H1 (cell line): ENCODE results near the gene HS1BP3. TPM values are rescaled to one million over a fixed set of nuclear protein-coding genes. Genes with fewer than 3 reads are reported as not detected.

Experiments used
- CTCF ChIA-PET: fragments of 300-600 bp; sonication (Branson Sonifier 250); formaldehyde crosslinking; loops from one replicate; lab custom pipeline; 2021; ENCODE audit not compliant: partially characterized antibody; lab: Charles Lee
- POLR2A ChIA-PET: fragments of 300-600 bp; sonication (Branson Sonifier 250); formaldehyde crosslinking; loops from one replicate; lab custom pipeline; 2021; ENCODE audit warnings: inconsistent platforms; ENCODE audit not compliant: partially characterized antibody; lab: Charles Lee
- DNase-seq, 2 experiments: peaks; one replicate each; pipeline versions ENCODE4 v3.0.0 to v3.0.0-alpha.2; 2010 to 2022; ENCODE audit warnings: low spot score in 2 of 2, low read depth in 1 of 2, mixed read lengths in 1 of 2
- FAIRE-seq: peaks from 2 replicates; lab custom pipeline; 2011; peaks lifted over from hg19 to GRCh38; lab: Jason Lieb, UNC
- H2AFZ ChIP-seq: 2 replicates; pipeline ENCODE4 v1.8.1; 2012; ENCODE audit warnings: low read length, inconsistent platforms
- H2AK5ac ChIP-seq: 2 replicates; pipeline ENCODE4 v1.6.1; 2013; ENCODE audit warnings: low read depth, low read length
- H2BK120ac ChIP-seq: replicated peaks from 2 replicates; pipeline ENCODE3; 2013; ENCODE audit warnings: low read depth, low read length, inconsistent platforms
- H2BK12ac ChIP-seq: 2 replicates; pipeline ENCODE4 v1.6.1; 2013; ENCODE audit warnings: low read depth, low read length
- H2BK15ac ChIP-seq: 2 replicates; pipeline ENCODE4 v1.6.1; 2013; ENCODE audit warnings: low read length
- H2BK20ac ChIP-seq: 2 replicates; pipeline ENCODE4 v1.6.1; 2013; ENCODE audit warnings: low read length
- H2BK5ac ChIP-seq: 2 replicates; pipeline ENCODE4 v1.6.1; 2013; ENCODE audit warnings: low read depth, low read length
- H3K14ac ChIP-seq: 2 replicates; pipeline ENCODE4 v1.6.1; 2013; ENCODE audit warnings: inconsistent platforms; ENCODE audit not compliant: insufficient read length
- H3K18ac ChIP-seq: 2 replicates; pipeline ENCODE4 v1.6.1; 2013; ENCODE audit warnings: low read length; ENCODE audit errors: extremely low read depth
- H3K23ac ChIP-seq: 2 replicates; pipeline ENCODE4 v1.6.1; 2013; ENCODE audit warnings: inconsistent platforms; ENCODE audit not compliant: insufficient read length
- H3K23me2 ChIP-seq: 2 replicates; pipeline ENCODE4 v1.6.1; 2013; ENCODE audit warnings: low read depth, low read length
- H3K27ac ChIP-seq: 2 replicates; pipeline ENCODE4 v1.6.1; 2011; ENCODE audit warnings: low read depth, low read length, inconsistent platforms
- H3K27me3 ChIP-seq, 4 experiments: replicated peaks in 1 of 4; 1 replicate in 1 of 4; 2 replicates in 3 of 4; pipeline versions ENCODE4 v1.6.1 to v1.8.1; 2011 to 2013; ENCODE audit warnings: low read length in 3 of 4, mild to moderate bottlenecking in 3 of 4, inconsistent platforms in 2 of 4, mixed read lengths in 2 of 4, moderate library complexity in 1 of 4; ENCODE audit not compliant: control insufficient read depth in 3 of 4, insufficient read depth in 3 of 4; ENCODE audit errors: extremely low read depth in 1 of 4
- H3K36me3 ChIP-seq, 4 experiments: 2 replicates each; pipeline versions ENCODE4 v1.6.1 to v1.8.1; 2011 to 2013; ENCODE audit warnings: mild to moderate bottlenecking in 4 of 4, low read length in 3 of 4, moderate library complexity in 2 of 4, control low read depth in 1 of 4, inconsistent platforms in 1 of 4; ENCODE audit not compliant: insufficient read depth in 4 of 4, control insufficient read depth in 2 of 4
- H3K4ac ChIP-seq: replicated peaks from 2 replicates; pipeline ENCODE3; 2013; ENCODE audit warnings: low read length, low read depth, mixed read lengths, inconsistent platforms; ENCODE audit not compliant: insufficient read length
- H3K4me1 ChIP-seq, 4 experiments: replicated peaks in 1 of 4; 1 replicate in 1 of 4; 2 replicates in 3 of 4; pipeline versions ENCODE4 v1.6.1 to v1.8.1; 2011 to 2013; ENCODE audit warnings: low read length in 3 of 4, inconsistent platforms in 2 of 4, mixed read lengths in 1 of 4; ENCODE audit not compliant: insufficient read depth in 4 of 4, control insufficient read depth in 3 of 4
- H3K4me2 ChIP-seq, 2 experiments: 2 replicates each; pipeline versions ENCODE4 v1.6.1 to v1.8.1; 2011 to 2013; ENCODE audit warnings: low read depth in 2 of 2, low read length in 2 of 2, control low read depth in 1 of 2, inconsistent platforms in 1 of 2, mild to moderate bottlenecking in 1 of 2; ENCODE audit not compliant: insufficient read depth in 1 of 2
- H3K4me3 ChIP-seq, 4 experiments: fragments of 200-600, 300-600 bp in 1 of 4; sonication (generic), shearing (Covaris generic), sonication (Bioruptor Twin) in 1 of 4; 2 replicates each; pipeline versions ENCODE4 v1.5.1 to v1.8.1; 2011 to 2016; ENCODE audit warnings: low read length in 4 of 4, low read depth in 3 of 4, control low read depth in 2 of 4, inconsistent platforms in 2 of 4, mild to moderate bottlenecking in 2 of 4, mixed read lengths in 1 of 4, moderate library complexity in 1 of 4; ENCODE audit not compliant: insufficient read depth in 2 of 4; ENCODE audit errors: extremely low read depth in 1 of 4
- H3K56ac ChIP-seq: replicated peaks from 2 replicates; pipeline ENCODE3; 2013; ENCODE audit warnings: low read depth, mild to moderate bottlenecking, mixed read lengths, low read length, inconsistent platforms; ENCODE audit not compliant: insufficient read length
- H3K79me1 ChIP-seq: 2 replicates; pipeline ENCODE4 v1.6.1; 2013; ENCODE audit warnings: low read depth, low read length, control low read depth
- H3K79me2 ChIP-seq, 2 experiments: 2 replicates each; pipeline versions ENCODE4 v1.6.1 to v1.8.1; 2012 to 2013; ENCODE audit warnings: low read length in 2 of 2, mild to moderate bottlenecking in 2 of 2, inconsistent platforms in 1 of 2; ENCODE audit not compliant: insufficient read depth in 2 of 2, control insufficient read depth in 1 of 2
- H3K9ac ChIP-seq, 4 experiments: replicated peaks in 1 of 4; 1 replicate in 1 of 4; 2 replicates in 3 of 4; pipeline versions ENCODE4 v1.6.1 to v1.8.1; 2011 to 2013; ENCODE audit warnings: low read depth in 3 of 4, low read length in 3 of 4, control low read depth in 2 of 4, mild to moderate bottlenecking in 2 of 4, moderate library complexity in 2 of 4, inconsistent platforms in 1 of 4; ENCODE audit errors: extremely low read depth in 1 of 4
- H3K9me3 ChIP-seq, 2 experiments: 2 replicates each; pipeline versions ENCODE4 v1.6.1 to v1.8.1; 2012 to 2013; ENCODE audit warnings: mild to moderate bottlenecking in 2 of 2, moderate library complexity in 2 of 2, control low read depth in 1 of 2, inconsistent platforms in 1 of 2, low read depth in 1 of 2, low read length in 1 of 2, mixed read lengths in 1 of 2; ENCODE audit not compliant: insufficient read depth in 2 of 2
- H4K20me1 ChIP-seq, 2 experiments: replicated peaks in 1 of 2; 2 replicates each; pipeline versions ENCODE3 to v1.8.1; 2011 to 2013; ENCODE audit warnings: inconsistent platforms in 2 of 2, low read length in 2 of 2, mild to moderate bottlenecking in 1 of 2; ENCODE audit not compliant: insufficient read depth in 2 of 2, control insufficient read depth in 1 of 2
- H4K5ac ChIP-seq: 2 replicates; pipeline ENCODE4 v1.6.1; 2013; ENCODE audit warnings: low read length, low read depth, mixed read lengths, inconsistent platforms; ENCODE audit not compliant: insufficient read length
- H4K8ac ChIP-seq: 2 replicates; pipeline ENCODE4 v1.8.0; 2013; ENCODE audit warnings: mild to moderate bottlenecking, moderate library complexity, low read length, inconsistent platforms; ENCODE audit not compliant: insufficient read depth; ENCODE audit errors: extremely low read depth
- H4K91ac ChIP-seq: replicated peaks from 2 replicates; pipeline ENCODE3; 2013; ENCODE audit warnings: low read length, mixed read lengths, inconsistent platforms; ENCODE audit not compliant: insufficient read length
- CREB1 ChIP-seq: IDR thresholded peaks from 2 replicates; pipeline ENCODE4 v1.6.1; 2012; ENCODE audit warnings: inconsistent platforms
- EZH2 ChIP-seq: fragments of 200-600 bp; sonication (generic); IDR thresholded peaks from 2 replicates; pipeline ENCODE4 v1.7.1; 2012; ENCODE audit warnings: low read depth, mild to moderate bottlenecking, moderate library complexity, low read length, inconsistent platforms; ENCODE audit not compliant: severe bottlenecking
- GABPA ChIP-seq: IDR thresholded peaks from 2 replicates; pipeline ENCODE4 v1.6.1; 2011; ENCODE audit warnings: mild to moderate bottlenecking, low read length, moderate library complexity, borderline replicate concordance; ENCODE audit not compliant: insufficient read depth
- RNF2 ChIP-seq: fragments of 200-900, 300-1000 bp; sonication (generic); IDR thresholded peaks from 2 replicates; pipeline ENCODE4 v1.7.1; 2016; ENCODE audit warnings: borderline replicate concordance, low read depth, mild to moderate bottlenecking, antibody characterized with exemption, low read length; ENCODE audit not compliant: poor library complexity, severe bottlenecking; ENCODE audit errors: missing control alignments
- SP2 ChIP-seq: IDR thresholded peaks from 2 replicates; pipeline ENCODE4 v1.6.1; 2012; ENCODE audit warnings: mild to moderate bottlenecking, low read length, inconsistent platforms
- SUZ12 ChIP-seq: fragments of 200-600 bp; sonication (generic); IDR thresholded peaks from 2 replicates; pipeline ENCODE4 v1.6.1; 2012; ENCODE audit warnings: mild to moderate bottlenecking, inconsistent platforms, low read length, moderate library complexity, mixed read lengths
- ZNF274 ChIP-seq: IDR thresholded peaks from 2 replicates; pipeline ENCODE4 v1.7.0; 2012; ENCODE audit warnings: low read length, borderline replicate concordance; ENCODE audit errors: extremely low read depth
- WGBS, 2 experiments: shearing (Covaris generic) in 1 of 2; methylation state at CpG; one replicate each; pipeline versions ENCODE4 v1.1.6 to v1.1.7; 2013 to 2015; ENCODE audit warnings: low lambda C conversion rate in 2 of 2, mixed read lengths in 2 of 2, inconsistent platforms in 1 of 2, low coverage in 1 of 2, missing lambda C conversion rate in 1 of 2; ENCODE audit not compliant: insufficient replicate concordance in 2 of 2, insufficient coverage in 1 of 2, insufficient read length in 1 of 2; ENCODE audit errors: extremely low coverage in 1 of 2, missing lambda C conversion rate in 1 of 2; 5-methylcytosine and 5-hydroxymethylcytosine counted together
- polyA plus RNA-seq, 7 experiments: library from polyadenylated mRNA; depleted of rRNA in 3 of 7; stranded (reverse) in 5 of 7; unstranded in 2 of 7; fragments of >200 nt in 5 of 7; fragments of 200-250 nt in 2 of 7; gene quantifications; 1 replicate in 5 of 7; 2 replicates in 1 of 7; 4 replicates in 1 of 7; pipeline versions ENCODE4 v1.2.1 to v1.2.3, GENCODE V29; 2011 to 2013; ENCODE audit warnings: missing spikeins in 2 of 7, mixed read lengths in 2 of 7
- total RNA-seq: library from RNA; stranded (reverse); fragmentation: NEBNext Ultra II Directional; extraction: Animal tissue kit (Norgen Biotek cat#: 25700); gene quantifications from 2 replicates; pipeline ENCODE4 v1.2.1, GENCODE V29; 2021

Gene HS1BP3
- total and polyA plus RNA-seq, 2 of the 8 experiments (the other 6 are each of a cell fraction or from before 2014, with no cell fraction given), result 11.1 to 11.3 TPM

GRCh38 chr2:20669562-20670314 lies 18.8 kb upstream of the HS1BP3 start:
- Histone ChIP-seq H4K8ac (peak overlapping the region; percentile 32; the same call in 1 of the 2 replicates), H2AFZ (no peak overlapping the region), H2BK12ac (no peak overlapping the region), H3K4ac (no peak overlapping the region), H3K79me2 (no peaks in the 10 kb centered on the region), H3K36me3 (peaks cover 0 to 5% (median 0%) of the 10 kb centered on the region in 4 experiments; a peak in 1 of 8 replicates), H3K23me2 (peaks cover 17% of the 10 kb centered on the region; the same call in 1 of the 2 replicates), H2BK5ac (no peak overlapping the region), H4K5ac (no peak overlapping the region), H3K14ac (no peak overlapping the region), H4K20me1 (peaks cover 0 to 9% of the 10 kb centered on the region in 2 experiments), H3K9ac (no peak overlapping the region), H3K4me3 (peak overlapping the region in 1 of 4 experiments; percentile 20; a peak in 2 of 8 replicates), H3K23ac (no peak overlapping the region), H3K27me3 (peaks cover 65 to 96% (median 87%) of the 10 kb centered on the region in 4 experiments), H3K4me1 (peaks cover 9 to 43% (median 20%) of the 10 kb centered on the region in 4 experiments), H2AK5ac (no peak overlapping the region), H4K91ac (no peak overlapping the region), H2BK20ac (no peak overlapping the region), H3K79me1 (no peaks in the 10 kb centered on the region), H3K9me3 (no peaks in the 10 kb centered on the region; a peak in 1 of 4 replicates), H2BK15ac (no peak overlapping the region), H2BK120ac (no peak overlapping the region), H3K56ac (no peak overlapping the region), H3K27ac (no peak overlapping the region), H3K4me2 (peak overlapping the region; percentile 47 to 76), H3K18ac (no peak overlapping the region; the same call in 1 of the 2 replicates)
- ChIA-PET POLR2A (interaction anchor here (0.6 to 1.5 kb wide), 3 partner anchors 53 to 223 kb away, joined by 3 to 4 read pairs (median 3); partner anchors contain the start of gene RHOB), CTCF (interaction anchor here (0.6 to 2.2 kb wide), 11 partner anchors 8 to 357 kb away, joined by 3 to 17 read pairs (median 5); no protein-coding TSS in a partner anchor)
- peak; percentile 88 for TF ChIP-seq SUZ12
- TF ChIP-seq RNF2, result peak; percentile 80
- TF ChIP-seq ZNF274, result no peak
- no peak for TF ChIP-seq SP2
- TF ChIP-seq GABPA, result no peak; the same call in 1 of the 2 replicates
- no peak for TF ChIP-seq CREB1
- peak; percentile 79 for TF ChIP-seq EZH2
- DNase-seq (peak in 1 of 2 experiments; percentile 67), FAIRE-seq (no peak)
- 38% methylated on average over 44 of the region's 45 CpGs; no CpG with 5 or more reads in 1 of the 2 experiments for WGBS, 2 experiments
